HG03354 (cell line): ENCODE measurements around the gene TUBB3.

Experiments
- ATAC-seq: cut with Tn5 transposase; IDR thresholded peaks from one replicate; pipeline ENCODE4 v1.9.1; 2021; ENCODE audit warnings: mild to moderate bottlenecking; ENCODE audit not compliant: unreplicated experiment, poor library complexity, severe bottlenecking

Gene TUBB3

DNA sequence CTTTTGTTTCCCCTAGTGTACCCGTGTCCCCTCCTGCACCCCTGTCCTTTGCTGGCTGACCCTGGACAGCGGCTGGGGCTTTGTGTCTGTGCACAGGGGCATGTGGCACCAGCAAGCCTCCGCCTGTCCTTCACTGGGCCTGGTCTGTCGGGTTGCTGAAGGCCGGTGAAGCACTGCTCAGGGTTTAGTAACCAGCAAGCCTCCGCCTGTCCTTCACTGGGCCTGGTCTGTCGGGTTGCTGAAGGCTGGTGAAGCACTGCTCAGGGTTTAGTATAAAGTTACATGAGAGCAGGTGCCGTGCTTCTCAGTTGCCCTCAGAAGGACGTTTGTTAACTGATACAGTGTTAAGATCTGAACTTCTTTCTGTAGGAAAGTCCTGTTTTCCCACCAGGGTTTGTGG is 59.2 kb downstream of the TUBB3 start:
- no peak for ATAC-seq

- no peak for ATAC-seq
Observed at GRCh38 chr16:89983536-89983935, 60.4 kb downstream of the TUBB3 start.

GRCh38 chr16:89984216-89984615 is 61.1 kb downstream of the TUBB3 start:
- no peak for ATAC-seq

DNA sequence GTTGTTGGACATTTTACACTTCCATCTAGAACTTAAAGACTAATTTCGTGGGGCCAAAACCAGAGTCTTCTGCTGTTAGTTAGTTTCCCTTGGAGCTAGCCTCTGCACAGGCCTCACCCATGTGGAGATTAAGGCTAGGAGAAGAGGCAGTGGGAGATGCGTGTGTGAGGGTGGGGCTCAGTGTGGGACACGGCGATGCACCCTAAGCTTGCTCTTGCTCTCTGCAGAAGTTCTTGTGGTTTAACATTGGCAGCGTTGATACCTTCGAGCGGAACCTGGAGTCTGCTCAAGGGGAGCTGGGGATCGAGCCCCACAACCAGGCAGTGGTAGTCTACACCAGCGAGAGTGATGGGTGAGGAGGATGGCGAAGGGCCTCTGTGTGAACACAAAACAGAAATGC is 62.1 kb downstream of the TUBB3 start:
- no peak for ATAC-seq
